ENCODE data around the gene TTC23L.

GRCh38 chr5:34886392-34887119, 47.6 kb downstream of the TTC23L start:
- no peak for TF ChIP-seq CTCF (conservative IDR thresholded peaks at IDR 0.05)
- no peak for TF ChIP-seq EZH2 (IDR thresholded peaks at IDR 0.05; ENCODE audit: low read depth)

All from PC-9 (cell line).